Left ventricle myocardium inferior (tissue), 1 donor: ENCODE measurements around the gene CASP10. TPM values are rescaled to one million over a fixed set of nuclear protein-coding genes. Genes with fewer than 3 reads are reported as not detected.

Experiments used
- DNase-seq: peaks from one replicate; pipeline ENCODE4 v3.0.0-alpha.2; 2020
- H3K27ac ChIP-seq: fragments of 200-600 bp; replicated peaks from 2 replicates; pipeline ENCODE4 v1.8.0; 2021
- H3K27me3 ChIP-seq: fragments of 200-600 bp; 2 replicates; pipeline ENCODE4 v1.8.0; 2021; ENCODE audit warnings: low read depth
- H3K36me3 ChIP-seq: fragments of 200-600 bp; 2 replicates; pipeline ENCODE4 v1.8.0; 2021
- H3K4me1 ChIP-seq: fragments of 200-600 bp; 2 replicates; pipeline ENCODE4 v1.8.0; 2021
- H3K4me3 ChIP-seq: fragments of 200-600 bp; 2 replicates; pipeline ENCODE4 v1.8.0; 2021; ENCODE audit warnings: mild to moderate bottlenecking, moderate library complexity
- H3K9me3 ChIP-seq: fragments of 200-600 bp; replicated peaks from 2 replicates; pipeline ENCODE4 v1.8.0; 2021
- intact Hi-C: fragments of 100-400 bp; cut with micrococcal nuclease; formaldehyde crosslinking; loops from one replicate; pipeline ENCODE4 v1.11.0; 2022
- total RNA-seq: library from RNA; stranded (reverse); fragmentation: NEBNext Ultra II Directional; extraction: Animal tissue kit (Norgen Biotek cat#: 25700); gene quantifications from one replicate; pipeline ENCODE4 v1.2.1, GENCODE V29; 2021
- TF ChIP-seq, protein P1 (sequence below): fragments of 200-600 bp; IDR thresholded peaks from 2 replicates; pipeline ENCODE4 v1.8.0; 2021; ENCODE audit warnings: antibody characterized with exemption, mild to moderate bottlenecking, borderline replicate concordance
- donor health status: DM: no; HTN: yes; CAD: no; lungs with severe emphysema.

CASP10 gene
- total RNA-seq, 1 donor from 2014 or later: 5.4 TPM

DNA sequence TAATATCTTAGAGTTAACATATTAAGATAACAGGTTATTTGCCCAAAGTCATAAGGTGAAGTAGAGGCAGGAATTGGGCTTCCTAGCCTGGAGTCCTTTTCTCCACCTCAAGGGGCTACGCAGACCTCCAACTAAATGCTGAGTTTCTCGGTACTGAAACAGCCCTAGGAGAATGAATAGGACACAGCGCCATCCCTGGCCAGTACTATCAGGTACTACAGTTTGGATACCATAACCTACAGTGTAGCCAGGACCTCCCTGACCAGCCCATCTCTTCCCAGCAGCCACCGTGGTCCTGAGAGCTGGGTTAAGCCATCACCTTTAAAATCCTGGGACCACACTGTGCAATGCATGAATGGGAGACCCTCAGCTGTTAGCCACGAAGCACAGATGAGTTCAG, 93.0 kb downstream of the CASP10 start:
- no peaks in the 10 kb centered on the region for H3K9me3 ChIP-seq
- TF ChIP-seq, protein P1, sequence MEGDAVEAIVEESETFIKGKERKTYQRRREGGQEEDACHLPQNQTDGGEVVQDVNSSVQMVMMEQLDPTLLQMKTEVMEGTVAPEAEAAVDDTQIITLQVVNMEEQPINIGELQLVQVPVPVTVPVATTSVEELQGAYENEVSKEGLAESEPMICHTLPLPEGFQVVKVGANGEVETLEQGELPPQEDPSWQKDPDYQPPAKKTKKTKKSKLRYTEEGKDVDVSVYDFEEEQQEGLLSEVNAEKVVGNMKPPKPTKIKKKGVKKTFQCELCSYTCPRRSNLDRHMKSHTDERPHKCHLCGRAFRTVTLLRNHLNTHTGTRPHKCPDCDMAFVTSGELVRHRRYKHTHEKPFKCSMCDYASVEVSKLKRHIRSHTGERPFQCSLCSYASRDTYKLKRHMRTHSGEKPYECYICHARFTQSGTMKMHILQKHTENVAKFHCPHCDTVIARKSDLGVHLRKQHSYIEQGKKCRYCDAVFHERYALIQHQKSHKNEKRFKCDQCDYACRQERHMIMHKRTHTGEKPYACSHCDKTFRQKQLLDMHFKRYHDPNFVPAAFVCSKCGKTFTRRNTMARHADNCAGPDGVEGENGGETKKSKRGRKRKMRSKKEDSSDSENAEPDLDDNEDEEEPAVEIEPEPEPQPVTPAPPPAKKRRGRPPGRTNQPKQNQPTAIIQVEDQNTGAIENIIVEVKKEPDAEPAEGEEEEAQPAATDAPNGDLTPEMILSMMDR: no peak
- intact Hi-C loops: no loop called here
- no peaks in the 10 kb centered on the region for H3K27me3 ChIP-seq
- no peak overlapping the region for H3K4me3 ChIP-seq
- H3K36me3 ChIP-seq: peaks cover 52% of the 10 kb centered on the region
- DNase-seq: no peak
- H3K27ac ChIP-seq: no peak overlapping the region
- H3K4me1 ChIP-seq: no peaks in the 10 kb centered on the region

DNA sequence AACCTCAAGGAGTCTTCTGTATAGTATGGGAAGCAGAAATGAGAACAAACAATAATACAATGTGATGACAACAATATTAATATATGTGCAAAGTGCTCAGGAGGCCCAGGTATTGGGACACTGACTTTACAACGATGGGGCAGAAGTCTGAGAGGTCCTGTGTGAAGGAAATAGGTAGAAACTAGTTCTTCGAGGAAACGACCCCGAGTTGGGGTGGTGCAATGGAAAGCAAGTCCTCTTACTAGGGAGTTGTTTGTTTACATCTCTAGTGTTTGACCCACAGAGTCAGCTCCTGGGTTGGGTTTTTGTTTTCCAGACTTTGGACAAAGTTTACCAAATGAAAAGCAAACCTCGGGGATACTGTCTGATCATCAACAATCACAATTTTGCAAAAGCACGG, 93.6 kb downstream of the CASP10 start:
- intact Hi-C loops: no loop called here
- no peak for DNase-seq
- Histone ChIP-seq H3K9me3 (no peaks in the 10 kb centered on the region), H3K27me3 (no peaks in the 10 kb centered on the region), H3K4me1 (no peaks in the 10 kb centered on the region), H3K36me3 (peaks cover 52% of the 10 kb centered on the region), H3K4me3 (no peak overlapping the region), H3K27ac (no peak overlapping the region)
- TF ChIP-seq, protein P1: no peak

Other genes with a start within 250 kb of the CASP10 start
- 24.5 TPM for gene ORC2, start 219.5 kb upstream of the CASP10 start, total RNA-seq
- gene HYCC2, start 111.5 kb upstream of the CASP10 start, total RNA-seq: 11.5 TPM
- gene NDUFB3, start 111.1 kb upstream of the CASP10 start, total RNA-seq: 466 TPM
- 238 TPM for gene CFLAR, start 67.0 kb upstream of the CASP10 start, total RNA-seq
- gene CASP8, start 77.4 kb downstream of the CASP10 start, total RNA-seq: 3.7 TPM
- 11.8 TPM for gene FLACC1, start 174.2 kb downstream of the CASP10 start, total RNA-seq